OCI-LY1 (cell line): ENCODE results near the gene ERN1.

Source experiments
- CTCF ChIP-seq: fragments of 200-600 bp; sonication (generic), shearing (Covaris generic); IDR thresholded peaks from 2 replicates; pipeline ENCODE4 v1.5.1; 2017; ENCODE audit warnings: mild to moderate bottlenecking, antibody characterized with exemption, low read length, moderate library complexity, mixed read lengths
- EZH2 ChIP-seq: fragments of 200-600 bp; sonication (generic), shearing (Covaris generic); IDR thresholded peaks from 2 replicates; pipeline ENCODE4 v1.8.0; 2017; ENCODE audit warnings: borderline replicate concordance, mixed run types, mild to moderate bottlenecking, antibody characterized with exemption, low read length, moderate library complexity, mixed read lengths

GRCh38 chr17:64125937-64126336 is 4.0 kb downstream of the ERN1 start:
- TF ChIP-seq CTCF (no peak), EZH2 (no peak)
